HepG2 (cell line): ENCODE data around the gene SYMPK. TPM values are rescaled to one million over a fixed set of nuclear protein-coding genes. Genes with fewer than 3 reads are reported as not detected.

Experiments
- ATAC-seq: fragments of 200-7000 bp; cut with Tn5 transposase; 3 replicates; pipeline ENCODE4 v1.9.1; 2020; ENCODE audit warnings: mild to moderate bottlenecking, moderate library complexity
- BruUV-seq: library from RNA; stranded (reverse); fragments of 400-500 nt; replicated peaks from 2 replicates; lab custom pipeline; 2021; lab: Mats Ljungman, UMichigan
- CTCF ChIA-PET: fragments of 300-600 bp; formaldehyde crosslinking; extraction: SDS; loops from one replicate; lab custom pipeline; 2021; ENCODE audit warnings: low total read pairs, inconsistent platforms, low intra/inter-chr PET ratio; lab: Yijun Ruan, JAX
- POLR2A ChIA-PET: fragments of 350-600 bp; sonication (Branson Sonifier 250); formaldehyde crosslinking; loops from one replicate; lab custom pipeline; 2020; ENCODE audit warnings: antibody characterized with exemption, inconsistent platforms; lab: Yijun Ruan, JAX
- DNase-seq: peaks from one replicate; pipeline ENCODE4 v3.0.0-alpha.2; 2015; ENCODE audit warnings: low spot score
- FAIRE-seq: peaks from 3 replicates; lab custom pipeline; 2011; peaks lifted over from hg19 to GRCh38; lab: Jason Lieb, UNC
- H2AFZ ChIP-seq: one replicate; pipeline ENCODE4 v1.6.1; 2011; ENCODE audit warnings: low read length, inconsistent platforms
- H3K27ac ChIP-seq: fragments of 300-600 bp; 3 replicates; pipeline ENCODE4 v1.8.0; 2011; ENCODE audit warnings: mixed run types, mild to moderate bottlenecking, mixed read lengths, low read length, inconsistent platforms; ENCODE audit not compliant: insufficient read depth; ENCODE audit errors: extremely low read length
- H3K27me3 ChIP-seq, 2 experiments: fragments of 200-600 bp in 1 of 2; 2 replicates in 1 of 2; 3 replicates in 1 of 2; pipeline versions ENCODE4 v1.6.0 to v1.8.0; 2011; ENCODE audit warnings: low read length in 2 of 2, mild to moderate bottlenecking in 2 of 2, moderate library complexity in 2 of 2, inconsistent platforms in 1 of 2; ENCODE audit not compliant: insufficient read depth in 2 of 2, control insufficient read depth in 1 of 2
- H3K36me3 ChIP-seq, 2 experiments: fragments of 200-600 bp in 1 of 2; replicated peaks in 1 of 2; 2 replicates in 1 of 2; 3 replicates in 1 of 2; pipeline versions ENCODE4 v1.5.1 to v1.8.0; 2011; ENCODE audit warnings: low read length in 2 of 2, inconsistent platforms in 1 of 2; ENCODE audit not compliant: insufficient read depth in 2 of 2, control insufficient read depth in 1 of 2
- H3K4me1 ChIP-seq: 2 replicates; pipeline ENCODE4 v1.5.1; 2012; ENCODE audit warnings: low read length, inconsistent platforms; ENCODE audit not compliant: insufficient read depth
- H3K4me2 ChIP-seq: 2 replicates; pipeline ENCODE4 v1.6.0; 2011; ENCODE audit warnings: low read depth, low read length, inconsistent platforms
- H3K4me3 ChIP-seq, 3 experiments: fragments of 200-600 bp in 1 of 3; sonication (generic), shearing (Covaris generic) in 1 of 3; replicated peaks in 1 of 3; 2 replicates each; pipeline ENCODE4 v1.5.1; 2011 to 2016; ENCODE audit warnings: low read length in 3 of 3, inconsistent platforms in 2 of 3, low read depth in 2 of 3, mild to moderate bottlenecking in 2 of 3, control low read depth in 1 of 3, mixed read lengths in 1 of 3; ENCODE audit not compliant: insufficient read depth in 1 of 3
- H3K79me2 ChIP-seq: one replicate; pipeline ENCODE4 v1.6.1; 2011; ENCODE audit warnings: low read length, inconsistent platforms; ENCODE audit not compliant: insufficient read depth
- H3K9ac ChIP-seq: 2 replicates; pipeline ENCODE4 v1.6.0; 2011; ENCODE audit warnings: mild to moderate bottlenecking, low read depth, low read length, inconsistent platforms; ENCODE audit not compliant: insufficient read depth
- H3K9me3 ChIP-seq: 2 replicates; pipeline ENCODE4 v1.5.1; 2012; ENCODE audit warnings: mild to moderate bottlenecking, low read length
- H4K20me1 ChIP-seq: 2 replicates; pipeline ENCODE4 v1.6.0; 2011; ENCODE audit warnings: inconsistent platforms, mild to moderate bottlenecking, low read length, moderate library complexity; ENCODE audit not compliant: insufficient read depth
- ATAD3A ChIP-seq: sonication (generic); formaldehyde crosslinking; IDR thresholded peaks from 2 replicates; pipeline ENCODE4 v1.4.0; 2020; ENCODE audit warnings: missing genetic modification reagents
- CAMTA2 ChIP-seq: sonication (generic); formaldehyde crosslinking; IDR thresholded peaks from 2 replicates; pipeline ENCODE4 v1.4.0; 2020; ENCODE audit warnings: mild to moderate bottlenecking, missing genetic modification reagents, borderline replicate concordance
- CC2D1A ChIP-seq: sonication (generic); formaldehyde crosslinking; IDR thresholded peaks from 2 replicates; pipeline ENCODE4 v1.8.1; 2023; ENCODE audit warnings: mild to moderate bottlenecking, missing genetic modification reagents
- EHMT2 ChIP-seq: fragments of 200-600 bp; sonication (generic); IDR thresholded peaks from 2 replicates; pipeline ENCODE4 v1.7.0; 2017; ENCODE audit warnings: antibody characterized with exemption, low read depth, low read length, borderline replicate concordance
- HHEX ChIP-seq: IDR thresholded peaks from 2 replicates; pipeline ENCODE4 v1.6.1; 2016; ENCODE audit warnings: control low read depth
- MED13 ChIP-seq: sonication (generic); formaldehyde crosslinking; IDR thresholded peaks from 2 replicates; pipeline ENCODE4 v1.5.0; 2020; ENCODE audit warnings: missing genetic modification reagents
- SETDB1 ChIP-seq: sonication (generic); formaldehyde crosslinking; IDR thresholded peaks from 2 replicates; pipeline ENCODE4 v1.5.1; 2020; ENCODE audit warnings: missing genetic modification reagents, mild to moderate bottlenecking, borderline replicate concordance
- SNAI1 ChIP-seq: sonication (generic); formaldehyde crosslinking; IDR thresholded peaks from 2 replicates; pipeline ENCODE4 v1.5.0; 2020; ENCODE audit warnings: mild to moderate bottlenecking, missing genetic modification reagents, borderline replicate concordance
- THYN1 ChIP-seq: sonication (generic); formaldehyde crosslinking; IDR thresholded peaks from 2 replicates; pipeline ENCODE4 v1.8.1; 2023; ENCODE audit warnings: low read depth, mild to moderate bottlenecking, moderate library complexity, missing genetic modification reagents, borderline replicate concordance
- ZC3H4 ChIP-seq: sonication (generic); formaldehyde crosslinking; IDR thresholded peaks from 2 replicates; pipeline ENCODE4 v1.4.0; 2020; ENCODE audit warnings: missing genetic modification reagents, borderline replicate concordance
- ZFP37 ChIP-seq: sonication (generic); formaldehyde crosslinking; IDR thresholded peaks from 2 replicates; pipeline ENCODE4 v1.4.0; 2020; ENCODE audit warnings: missing genetic modification reagents, borderline replicate concordance
- ZNF558 ChIP-seq: sonication (generic); formaldehyde crosslinking; IDR thresholded peaks from 2 replicates; pipeline ENCODE4 v1.9.0; 2022; ENCODE audit warnings: mild to moderate bottlenecking, missing genetic modification reagents, borderline replicate concordance
- ZNF572 ChIP-seq: sonication (generic); formaldehyde crosslinking; IDR thresholded peaks from 2 replicates; pipeline ENCODE4 v1.5.1; 2020; ENCODE audit warnings: mild to moderate bottlenecking, missing genetic modification reagents
- ZNF619 ChIP-seq: sonication (generic); formaldehyde crosslinking; IDR thresholded peaks from 2 replicates; pipeline ENCODE4 v1.4.0; 2020; ENCODE audit warnings: mild to moderate bottlenecking, missing genetic modification reagents
- ZNF629 ChIP-seq: sonication (generic); formaldehyde crosslinking; conservative IDR thresholded peaks from 2 replicates; pipeline ENCODE4 v1.5.0; 2020; ENCODE audit warnings: missing genetic modification reagents
- WGBS: methylation state at CpG from one replicate; pipeline ENCODE4 v1.1.6; 2017; ENCODE audit warnings: low lambda C conversion rate; 5-methylcytosine and 5-hydroxymethylcytosine counted together
- in situ Hi-C: cut with HindIII; loops from 2 replicates; pipeline ENCODE4 v1.10.0; 2017; ENCODE audit warnings: low pct_unique_long_range_greater_than_20kb; ENCODE audit not compliant: extremely low pct_ligation_motif_present
- intact Hi-C: fragments of 100-400 bp; cut with micrococcal nuclease; formaldehyde crosslinking; loops from one replicate; pipeline ENCODE4 v1.10.0; 2022; ENCODE audit not compliant: unreplicated experiment
- polyA plus RNA-seq, 8 experiments: library from polyadenylated mRNA; depleted of rRNA in 3 of 8; stranded (reverse) in 7 of 8; unstranded in 1 of 8; fragments of >200 nt; fragmentation: Illumina TruSeq in 4 of 8; extraction: Trizol in 4 of 8; gene quantifications; 2 replicates each; pipeline versions ENCODE4 v1.2.1 to v1.2.3, GENCODE V29; 2011 to 2016; ENCODE audit warnings: low read depth in 4 of 8, missing spikeins in 1 of 8, mixed read lengths in 1 of 8; ENCODE audit not compliant: insufficient read depth in 1 of 8
- total RNA-seq, 5 experiments: library from RNA; depleted of rRNA; stranded (reverse); fragments of >200 nt; fragmentation: Illumina TruSeq; extraction: Trizol; gene quantifications; 2 replicates each; pipeline ENCODE4 v1.2.3, GENCODE V29; 2016; ENCODE audit warnings: low read depth in 1 of 5
- TF ChIP-seq, protein P1 (sequence below): sonication (generic); formaldehyde crosslinking; IDR thresholded peaks from 2 replicates; pipeline ENCODE4; 2020; ENCODE audit warnings: missing genetic modification reagents, mild to moderate bottlenecking, borderline replicate concordance
- TF ChIP-seq, protein P2 (sequence below): sonication (generic); formaldehyde crosslinking; conservative IDR thresholded peaks from 2 replicates; pipeline ENCODE4 v1.8.0; 2022; ENCODE audit warnings: missing genetic modification reagents
- TF ChIP-seq, protein P3 (sequence below): sonication (generic); formaldehyde crosslinking; IDR thresholded peaks from 2 replicates; pipeline ENCODE4 v1.8.1; 2023; ENCODE audit warnings: mild to moderate bottlenecking, moderate library complexity, missing genetic modification reagents

Gene SYMPK
- total and polyA plus RNA-seq, 2 of the 13 experiments (the other 11 are each of a cell fraction or from before 2014, with no cell fraction given): 21.9 to 55.7 TPM

DNA sequence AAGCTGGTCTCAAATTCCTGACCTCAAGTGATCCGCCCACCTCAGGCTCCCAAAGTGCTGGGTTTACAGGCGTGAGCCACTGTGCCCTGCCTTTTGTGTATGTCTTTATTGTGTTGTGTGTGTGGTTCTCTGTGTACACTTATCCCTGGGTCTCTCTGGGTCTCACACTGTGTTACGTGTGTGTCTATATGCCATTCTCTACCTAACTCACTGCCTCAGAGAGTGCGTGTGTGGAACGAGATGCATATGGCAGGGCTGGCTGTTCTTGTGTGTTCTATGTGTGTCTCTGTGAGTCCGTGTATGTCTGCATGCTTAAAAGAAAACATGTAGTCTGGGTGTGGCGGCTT, 11.6 kb upstream of the SYMPK start (continued):
- TF ChIP-seq ZC3H4 (peak; percentile 72; the same call in 1 of the 2 replicates), THYN1 (CRISPR knock-in tag) (no peak), HHEX (CRISPR knock-in tag) (no peak)

DNA sequence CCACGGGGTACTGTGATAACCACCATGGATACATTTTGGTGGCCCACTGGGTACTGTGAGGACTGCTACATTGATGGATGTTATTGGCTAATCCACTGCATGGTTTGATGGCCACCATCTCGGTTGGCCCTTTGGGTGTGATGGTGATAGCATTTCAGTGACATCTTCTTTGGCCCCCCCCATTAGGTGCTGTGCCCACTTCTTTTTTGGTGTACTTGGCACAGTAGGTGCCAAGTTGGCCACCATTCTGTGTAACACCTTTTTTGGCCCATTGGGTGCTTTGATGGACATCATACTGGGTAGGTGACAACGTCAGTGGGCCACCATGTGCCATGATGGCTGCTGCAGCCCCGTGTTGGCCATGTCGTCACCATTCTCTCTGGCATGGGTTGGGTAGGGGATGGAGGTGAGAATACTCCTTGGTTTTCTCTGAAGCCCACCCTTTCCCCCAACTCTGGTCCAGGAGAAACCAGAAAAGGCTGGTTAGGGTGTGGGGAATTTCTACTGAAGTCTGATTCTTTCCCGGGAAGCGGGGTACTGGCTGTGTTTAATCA, 10.3 kb upstream of the SYMPK start:
- CTCF ChIA-PET: interaction anchor here (2.2 kb wide), 1 partner anchor 10 kb away, joined by 11 read pairs; no protein-coding TSS in a partner anchor
- POLR2A ChIA-PET: interaction anchor here (0.8 to 13.2 kb wide), 6 partner anchors 9 to 104 kb away, joined by 3 to 388 read pairs (median 6); partner anchors contain the start of genes FOXA3, IRF2BP1, MYPOP and SYMPK
- Histone ChIP-seq H2AFZ (no peak overlapping the region), H3K36me3 (peaks cover 0 to 5% of the 10 kb centered on the region in 2 experiments; a peak in 2 of 5 replicates), H3K27me3 (no peaks in the 10 kb centered on the region), H3K4me3 (peak overlapping the region in 1 of 3 experiments; percentile 58; a peak in 1 of 6 replicates), H3K79me2 (peaks cover 15% of the 10 kb centered on the region), H4K20me1 (no peaks in the 10 kb centered on the region), H3K4me1 (peaks cover 86% of the 10 kb centered on the region), H3K9me3 (no peaks in the 10 kb centered on the region), H3K9ac (peak overlapping the region; percentile 50), H3K4me2 (peak overlapping the region; percentile 90), H3K27ac (peak overlapping the region; percentile 94)
- no peak for DNase-seq
- intact Hi-C loops: no loop called here
- WGBS: 42% methylated on average over 6 of the region's 7 CpGs
- no peak for ATAC-seq
- FAIRE-seq: no peak
- in situ Hi-C loops: no loop called here
- BruUV-seq: TSS peak; percentile 44
- TF ChIP-seq ATAD3A (no peak), ZNF572 (peak; percentile 56; the same call in 1 of the 2 replicates), ZNF619 (CRISPR knock-in tag) (0 out of 2 replicates have a peak, but pooled peaks have one; percentile 52), EHMT2 (peak; percentile 80; the same call in 1 of the 2 replicates), ZNF629 (CRISPR knock-in tag) (no peak), CC2D1A (CRISPR knock-in tag) (no peak), MED13 (CRISPR knock-in tag) (no peak), SETDB1 (CRISPR knock-in tag) (no peak), ZFP37 (peak; percentile 46; the same call in 1 of the 2 replicates), ZNF558 (CRISPR knock-in tag) (no peak), CAMTA2 (CRISPR knock-in tag) (no peak), SNAI1 (CRISPR knock-in tag) (0 out of 2 replicates have a peak, but pooled peaks have one; percentile 3)
- TF ChIP-seq, protein P1, sequence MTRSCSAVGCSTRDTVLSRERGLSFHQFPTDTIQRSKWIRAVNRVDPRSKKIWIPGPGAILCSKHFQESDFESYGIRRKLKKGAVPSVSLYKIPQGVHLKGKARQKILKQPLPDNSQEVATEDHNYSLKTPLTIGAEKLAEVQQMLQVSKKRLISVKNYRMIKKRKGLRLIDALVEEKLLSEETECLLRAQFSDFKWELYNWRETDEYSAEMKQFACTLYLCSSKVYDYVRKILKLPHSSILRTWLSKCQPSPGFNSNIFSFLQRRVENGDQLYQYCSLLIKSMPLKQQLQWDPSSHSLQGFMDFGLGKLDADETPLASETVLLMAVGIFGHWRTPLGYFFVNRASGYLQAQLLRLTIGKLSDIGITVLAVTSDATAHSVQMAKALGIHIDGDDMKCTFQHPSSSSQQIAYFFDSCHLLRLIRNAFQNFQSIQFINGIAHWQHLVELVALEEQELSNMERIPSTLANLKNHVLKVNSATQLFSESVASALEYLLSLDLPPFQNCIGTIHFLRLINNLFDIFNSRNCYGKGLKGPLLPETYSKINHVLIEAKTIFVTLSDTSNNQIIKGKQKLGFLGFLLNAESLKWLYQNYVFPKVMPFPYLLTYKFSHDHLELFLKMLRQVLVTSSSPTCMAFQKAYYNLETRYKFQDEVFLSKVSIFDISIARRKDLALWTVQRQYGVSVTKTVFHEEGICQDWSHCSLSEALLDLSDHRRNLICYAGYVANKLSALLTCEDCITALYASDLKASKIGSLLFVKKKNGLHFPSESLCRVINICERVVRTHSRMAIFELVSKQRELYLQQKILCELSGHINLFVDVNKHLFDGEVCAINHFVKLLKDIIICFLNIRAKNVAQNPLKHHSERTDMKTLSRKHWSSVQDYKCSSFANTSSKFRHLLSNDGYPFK (CRISPR knock-in tag): 0 out of 2 replicates have a peak, but pooled peaks have one; percentile 8
- TF ChIP-seq, protein P2, sequence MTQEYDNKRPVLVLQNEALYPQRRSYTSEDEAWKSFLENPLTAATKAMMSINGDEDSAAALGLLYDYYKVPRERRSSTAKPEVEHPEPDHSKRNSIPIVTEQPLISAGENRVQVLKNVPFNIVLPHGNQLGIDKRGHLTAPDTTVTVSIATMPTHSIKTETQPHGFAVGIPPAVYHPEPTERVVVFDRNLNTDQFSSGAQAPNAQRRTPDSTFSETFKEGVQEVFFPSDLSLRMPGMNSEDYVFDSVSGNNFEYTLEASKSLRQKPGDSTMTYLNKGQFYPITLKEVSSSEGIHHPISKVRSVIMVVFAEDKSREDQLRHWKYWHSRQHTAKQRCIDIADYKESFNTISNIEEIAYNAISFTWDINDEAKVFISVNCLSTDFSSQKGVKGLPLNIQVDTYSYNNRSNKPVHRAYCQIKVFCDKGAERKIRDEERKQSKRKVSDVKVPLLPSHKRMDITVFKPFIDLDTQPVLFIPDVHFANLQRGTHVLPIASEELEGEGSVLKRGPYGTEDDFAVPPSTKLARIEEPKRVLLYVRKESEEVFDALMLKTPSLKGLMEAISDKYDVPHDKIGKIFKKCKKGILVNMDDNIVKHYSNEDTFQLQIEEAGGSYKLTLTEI (CRISPR knock-in tag): no peak
- TF ChIP-seq, protein P3, sequence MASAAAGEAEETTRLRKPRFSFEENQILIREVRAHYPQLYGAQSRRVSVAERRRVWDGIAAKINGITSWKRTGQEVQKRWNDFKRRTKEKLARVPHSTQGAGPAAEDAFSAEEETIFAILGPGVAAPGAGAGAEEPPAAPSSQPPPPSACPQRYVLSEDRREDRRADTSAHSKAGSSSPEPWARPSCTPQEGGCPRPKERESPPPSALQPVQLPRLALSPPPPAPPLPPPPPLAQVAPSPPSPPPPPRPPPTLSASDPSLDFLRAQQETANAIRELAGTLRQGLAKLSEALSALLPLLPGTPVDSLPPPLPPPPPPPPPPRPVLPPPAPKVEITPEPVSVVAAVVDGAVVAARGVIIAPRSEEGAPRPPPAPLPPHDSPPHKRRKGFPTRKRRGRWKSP (CRISPR knock-in tag): no peak
